IPS-18a (cell line): ENCODE results near the gene MAPK8.

ENCODE experiments used
- H3K27ac ChIP-seq: one replicate; pipeline ENCODE4 v1.5.1; 2013; ENCODE audit warnings: low read length
- H3K27me3 ChIP-seq: one replicate; pipeline ENCODE4 v1.6.1; 2013; ENCODE audit warnings: mild to moderate bottlenecking, low read length; ENCODE audit not compliant: control insufficient read depth, insufficient read depth
- H3K36me3 ChIP-seq: one replicate; pipeline ENCODE4 v1.6.1; 2013; ENCODE audit warnings: low read depth, low read length; ENCODE audit not compliant: control insufficient read depth
- H3K4me1 ChIP-seq: one replicate; pipeline ENCODE4 v1.6.1; 2013; ENCODE audit warnings: low read depth, low read length; ENCODE audit not compliant: control insufficient read depth
- H3K4me3 ChIP-seq: one replicate; pipeline ENCODE4 v1.5.1; 2013; ENCODE audit warnings: low read length
- H3K9ac ChIP-seq: one replicate; pipeline ENCODE4 v1.6.1; 2013; ENCODE audit warnings: mild to moderate bottlenecking, low read length, moderate library complexity
- H3K9me3 ChIP-seq: one replicate; pipeline ENCODE4 v1.6.1; 2013; ENCODE audit warnings: low read depth, low read length; ENCODE audit not compliant: control insufficient read depth

The MAPK8 gene

GRCh38 chr10:48468866-48469511, 162.5 kb downstream of the MAPK8 start:
- H3K27ac ChIP-seq = no peak overlapping the region
- no peak overlapping the region for H3K4me3 ChIP-seq
- H3K9ac ChIP-seq = no peak overlapping the region

GRCh38 chr10:48469516-48470020, 163.1 kb downstream of the MAPK8 start:
- Histone ChIP-seq H3K27ac (no peak overlapping the region), H3K4me1 (peaks cover 8% of the 10 kb centered on the region)

More at GRCh38 chr10:48468866-48469511, 162.5 kb downstream of the MAPK8 start:
- Histone ChIP-seq H3K9me3 (no peaks in the 10 kb centered on the region), H3K4me1 (peaks cover 8% of the 10 kb centered on the region), H3K27me3 (peaks cover 6% of the 10 kb centered on the region), H3K36me3 (no peaks in the 10 kb centered on the region)

GRCh38 chr10:48470115-48470892, 163.8 kb downstream of the MAPK8 start:
- no peak overlapping the region for H3K27ac ChIP-seq
- no peaks in the 10 kb centered on the region for H3K36me3 ChIP-seq
- H3K27me3 ChIP-seq = peaks cover 6% of the 10 kb centered on the region
- H3K4me1 ChIP-seq = peaks cover 8% of the 10 kb centered on the region
- no peaks in the 10 kb centered on the region for H3K9me3 ChIP-seq
- H3K4me3 ChIP-seq = no peak overlapping the region
- H3K9ac ChIP-seq = no peak overlapping the region

More at GRCh38 chr10:48469516-48470020, 163.1 kb downstream of the MAPK8 start:
- Histone ChIP-seq H3K9me3 (no peaks in the 10 kb centered on the region), H3K27me3 (peaks cover 6% of the 10 kb centered on the region), H3K4me3 (no peak overlapping the region), H3K9ac (no peak overlapping the region), H3K36me3 (no peaks in the 10 kb centered on the region)

- no peaks in the 10 kb centered on the region for H3K9me3 ChIP-seq
- H3K9ac ChIP-seq = no peak overlapping the region
- no peak overlapping the region for H3K4me3 ChIP-seq
- H3K36me3 ChIP-seq = no peaks in the 10 kb centered on the region
- H3K4me1 ChIP-seq = peaks cover 8% of the 10 kb centered on the region
- no peak overlapping the region for H3K27ac ChIP-seq
- peaks cover 6% of the 10 kb centered on the region for H3K27me3 ChIP-seq
Observed at GRCh38 chr10:48470893-48471805, 164.7 kb downstream of the MAPK8 start.

GRCh38 chr10:48472501-48473069, 166.1 kb downstream of the MAPK8 start:
- Histone ChIP-seq H3K9ac (no peak overlapping the region), H3K4me3 (no peak overlapping the region), H3K27ac (no peak overlapping the region), H3K9me3 (no peaks in the 10 kb centered on the region), H3K4me1 (peaks cover 8% of the 10 kb centered on the region), H3K27me3 (no peaks in the 10 kb centered on the region), H3K36me3 (no peaks in the 10 kb centered on the region)

GRCh38 chr10:48473704-48474103, 167.2 kb downstream of the MAPK8 start:
- H3K27ac ChIP-seq = no peak overlapping the region
- H3K36me3 ChIP-seq = no peaks in the 10 kb centered on the region
- peaks cover 8% of the 10 kb centered on the region for H3K4me1 ChIP-seq
- H3K27me3 ChIP-seq = no peaks in the 10 kb centered on the region
- H3K9ac ChIP-seq = no peak overlapping the region
- no peaks in the 10 kb centered on the region for H3K9me3 ChIP-seq
- H3K4me3 ChIP-seq = no peak overlapping the region

- Histone ChIP-seq H3K27me3 (no peaks in the 10 kb centered on the region), H3K9me3 (no peaks in the 10 kb centered on the region), H3K36me3 (no peaks in the 10 kb centered on the region), H3K27ac (no peak overlapping the region), H3K4me3 (no peak overlapping the region), H3K4me1 (peaks cover 7% of the 10 kb centered on the region), H3K9ac (no peak overlapping the region)
Observed at GRCh38 chr10:48474765-48475365, 168.4 kb downstream of the MAPK8 start.

GRCh38 chr10:48475943-48476278, 169.4 kb downstream of the MAPK8 start:
- Histone ChIP-seq H3K9me3 (no peaks in the 10 kb centered on the region), H3K4me3 (no peak overlapping the region), H3K36me3 (no peaks in the 10 kb centered on the region), H3K27ac (no peak overlapping the region), H3K9ac (no peak overlapping the region), H3K27me3 (no peaks in the 10 kb centered on the region), H3K4me1 (no peaks in the 10 kb centered on the region)

GRCh38 chr10:48476279-48476982, 170.0 kb downstream of the MAPK8 start:
- Histone ChIP-seq H3K27me3 (no peaks in the 10 kb centered on the region), H3K9me3 (no peaks in the 10 kb centered on the region), H3K27ac (no peak overlapping the region), H3K9ac (no peak overlapping the region), H3K4me1 (no peaks in the 10 kb centered on the region), H3K36me3 (no peaks in the 10 kb centered on the region), H3K4me3 (no peak overlapping the region)

- Histone ChIP-seq H3K4me3 (no peak overlapping the region), H3K36me3 (no peaks in the 10 kb centered on the region), H3K27ac (no peak overlapping the region), H3K9ac (no peak overlapping the region), H3K27me3 (no peaks in the 10 kb centered on the region), H3K4me1 (no peaks in the 10 kb centered on the region), H3K9me3 (no peaks in the 10 kb centered on the region)
Observed at GRCh38 chr10:48477141-48477540, 170.7 kb downstream of the MAPK8 start.
